ENCODE data around the gene APBA1.

The APBA1 gene

GRCh38 chr9:69671311-69671878 lies 776 bp downstream of the APBA1 start:
- no peak overlapping the region for H3K4me2 ChIP-seq (ENCODE audit: insufficient read depth, low read length)
- no peak for ATAC-seq (ENCODE audit: insufficient read depth, low read depth)
- H3K4me3 ChIP-seq (ENCODE audit: low read depth in 1 of 2, low read length in 2 of 2) = no peak overlapping the region
- H3K9me3 ChIP-seq (ENCODE audit: insufficient read depth, low read length, severe bottlenecking) = no peaks in the 10 kb centered on the region
- no peak overlapping the region for H2AFZ ChIP-seq (ENCODE audit: low read depth, low read length)
- no peak overlapping the region for H3K9ac ChIP-seq (ENCODE audit: low read depth, low read length)
- H4K20me1 ChIP-seq (ENCODE audit: insufficient read depth, low read length) = no peaks in the 10 kb centered on the region
- H3K36me3 ChIP-seq (ENCODE audit: insufficient read depth, low read length) = no peaks in the 10 kb centered on the region
- TF ChIP-seq EZH2 (IDR thresholded peaks at IDR 0.05; ENCODE audit: borderline replicate concordance, low read depth, low read length, severe bottlenecking) (no peak), CTCF (IDR thresholded peaks at IDR 0.05; ENCODE audit: borderline replicate concordance, extremely low read depth, low read length, poor library complexity, severe bottlenecking) (no peak)
- H3K4me1 ChIP-seq (ENCODE audit: insufficient read depth, low read length) = no peaks in the 10 kb centered on the region
- DNase-seq = no peak
- no peaks in the 10 kb centered on the region for H3K79me2 ChIP-seq (ENCODE audit: insufficient read depth, low read length)
- H3K27ac ChIP-seq (ENCODE audit: low read length) = no peak overlapping the region
- no peaks in the 10 kb centered on the region for H3K27me3 ChIP-seq (ENCODE audit: insufficient read depth, low read length, poor library complexity)

- H3K4me3 ChIP-seq (ENCODE audit: low read depth in 1 of 2, low read length in 2 of 2) = no peak overlapping the region
- no peak overlapping the region for H3K4me2 ChIP-seq (ENCODE audit: insufficient read depth, low read length)
- H4K20me1 ChIP-seq (ENCODE audit: insufficient read depth, low read length) = no peaks in the 10 kb centered on the region
- no peak overlapping the region for H3K27ac ChIP-seq (ENCODE audit: low read length)
- H3K79me2 ChIP-seq (ENCODE audit: insufficient read depth, low read length) = no peaks in the 10 kb centered on the region
- DNase-seq = no peak
- H2AFZ ChIP-seq (ENCODE audit: low read depth, low read length) = no peak overlapping the region
- H3K9me3 ChIP-seq (ENCODE audit: insufficient read depth, low read length, severe bottlenecking) = no peaks in the 10 kb centered on the region
- no peaks in the 10 kb centered on the region for H3K27me3 ChIP-seq (ENCODE audit: insufficient read depth, low read length, poor library complexity)
- no peak for TF ChIP-seq CTCF (IDR thresholded peaks at IDR 0.05; ENCODE audit: borderline replicate concordance, extremely low read depth, low read length, poor library complexity, severe bottlenecking)
- no peak for TF ChIP-seq EZH2 (IDR thresholded peaks at IDR 0.05; ENCODE audit: borderline replicate concordance, low read depth, low read length, severe bottlenecking)
- H3K9ac ChIP-seq (ENCODE audit: low read depth, low read length) = no peak overlapping the region
- no peaks in the 10 kb centered on the region for H3K36me3 ChIP-seq (ENCODE audit: insufficient read depth, low read length)
- no peaks in the 10 kb centered on the region for H3K4me1 ChIP-seq (ENCODE audit: insufficient read depth, low read length)
- ATAC-seq (ENCODE audit: insufficient read depth, low read depth) = no peak
These were observed 4.9 kb downstream of the APBA1 start for GRCh38 chr9:69667306-69667705.

- no peak overlapping the region for H2AFZ ChIP-seq (ENCODE audit: low read depth, low read length)
- no peaks in the 10 kb centered on the region for H3K36me3 ChIP-seq (ENCODE audit: insufficient read depth, low read length)
- TF ChIP-seq CTCF (IDR thresholded peaks at IDR 0.05; ENCODE audit: borderline replicate concordance, extremely low read depth, low read length, poor library complexity, severe bottlenecking) = no peak
- TF ChIP-seq EZH2 (IDR thresholded peaks at IDR 0.05; ENCODE audit: borderline replicate concordance, low read depth, low read length, severe bottlenecking) = no peak
- H3K9me3 ChIP-seq (ENCODE audit: insufficient read depth, low read length, severe bottlenecking) = no peaks in the 10 kb centered on the region
- H3K27me3 ChIP-seq (ENCODE audit: insufficient read depth, low read length, poor library complexity) = no peaks in the 10 kb centered on the region
- H3K9ac ChIP-seq (ENCODE audit: low read depth, low read length) = no peak overlapping the region
- no peaks in the 10 kb centered on the region for H3K4me1 ChIP-seq (ENCODE audit: insufficient read depth, low read length)
- H3K79me2 ChIP-seq (ENCODE audit: insufficient read depth, low read length) = no peaks in the 10 kb centered on the region
- H3K27ac ChIP-seq (ENCODE audit: low read length) = no peak overlapping the region
- H3K4me3 ChIP-seq (ENCODE audit: low read depth in 1 of 2, low read length in 2 of 2) = no peak overlapping the region
- no peak for DNase-seq
- no peak for ATAC-seq (ENCODE audit: insufficient read depth, low read depth)
- H4K20me1 ChIP-seq (ENCODE audit: insufficient read depth, low read length) = no peaks in the 10 kb centered on the region
- H3K4me2 ChIP-seq (ENCODE audit: insufficient read depth, low read length) = no peak overlapping the region
These were observed 11.9 kb downstream of the APBA1 start for GRCh38 chr9:69660304-69660703.
